Activated CD4-positive, CD25-positive, alpha-beta regulatory T cell (primary cell): ENCODE measurements around the gene ALOX15B.
"Not testable (repeated sequence)": the region's sequence is repeated elsewhere in the genome, so short reads cannot be mapped to it uniquely, and the experiment has no call there.

Source experiments
- DNase-seq, 4 experiments: peaks; one replicate each; lab custom pipeline; 2025; lab: John Stamatoyannopoulos, UW

Gene ALOX15B

GRCh38 chr17:8062807-8063483, 24.1 kb downstream of the ALOX15B start:
- no peak for DNase-seq

- DNase-seq: no peak
Measured at GRCh38 chr17:8063761-8064534, 25.1 kb downstream of the ALOX15B start.

DNA sequence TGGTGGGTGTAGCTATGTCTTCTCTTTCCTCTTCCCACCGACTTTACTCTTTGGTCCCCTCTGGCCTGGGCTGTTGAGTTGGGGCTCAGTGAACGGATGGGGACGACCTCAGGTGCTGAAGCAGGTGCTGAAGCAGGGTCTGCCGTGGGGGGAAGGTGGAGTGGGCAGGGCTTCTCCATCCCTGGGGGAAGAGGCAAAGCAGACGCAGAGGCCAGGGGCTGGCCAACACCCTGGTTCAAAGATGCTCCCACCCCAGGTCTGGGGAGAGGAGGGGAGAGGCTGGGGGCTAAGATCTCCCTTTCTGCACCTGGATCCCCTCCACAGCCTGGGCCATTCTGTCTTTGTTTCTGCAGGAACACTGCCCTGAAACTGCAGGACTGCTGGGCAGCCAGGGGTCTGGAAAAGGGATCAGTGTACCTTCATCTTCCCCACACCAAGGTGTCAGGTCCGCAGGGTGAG, 25.7 kb downstream of the ALOX15B start:
- no peak for DNase-seq

DNA sequence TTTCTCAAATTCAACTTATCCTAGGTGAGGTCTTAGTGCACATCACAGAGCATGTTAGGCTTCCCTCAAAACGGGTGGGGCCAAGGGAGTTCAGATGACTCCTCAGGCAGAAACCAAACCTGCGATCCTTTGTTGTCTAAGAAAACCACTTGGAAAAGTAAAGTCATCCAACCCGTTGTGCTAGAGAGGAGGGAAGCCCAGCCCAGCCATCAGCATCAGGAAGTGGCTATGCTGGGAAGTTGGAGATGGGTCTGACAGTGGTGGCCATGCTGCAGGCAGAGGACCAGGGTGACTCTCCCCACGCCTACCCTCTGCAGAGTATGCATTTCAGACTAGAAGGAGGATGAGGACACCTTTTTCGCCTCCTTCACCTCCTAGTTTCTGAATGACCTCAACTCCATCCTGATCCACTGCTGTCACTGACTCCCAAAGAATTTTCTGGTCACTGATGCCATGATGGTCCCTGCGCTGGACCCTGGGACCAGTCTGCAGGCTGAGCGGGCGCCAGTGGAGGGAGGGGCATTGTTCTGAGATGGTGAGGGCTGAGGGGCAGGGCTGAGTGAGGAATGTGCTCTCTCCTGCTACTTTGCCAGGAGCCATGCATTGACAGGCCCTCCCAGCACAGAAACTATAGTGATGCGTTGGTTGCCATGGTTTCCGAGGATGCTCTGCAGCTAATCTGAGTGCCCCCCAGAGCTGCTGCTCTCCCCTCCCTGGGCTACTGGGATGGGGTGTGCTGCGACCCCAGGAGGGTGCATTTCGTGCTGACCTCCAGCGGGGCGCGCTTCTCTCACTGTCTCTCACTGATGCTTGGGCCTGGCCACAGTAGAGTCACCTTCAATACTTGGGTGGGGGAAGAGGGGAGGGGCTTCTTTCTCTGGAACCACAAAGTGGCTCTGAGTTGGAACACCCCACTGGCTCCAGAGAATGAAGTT, 28.2 kb downstream of the ALOX15B start:
- DNase-seq: no peak

DNA sequence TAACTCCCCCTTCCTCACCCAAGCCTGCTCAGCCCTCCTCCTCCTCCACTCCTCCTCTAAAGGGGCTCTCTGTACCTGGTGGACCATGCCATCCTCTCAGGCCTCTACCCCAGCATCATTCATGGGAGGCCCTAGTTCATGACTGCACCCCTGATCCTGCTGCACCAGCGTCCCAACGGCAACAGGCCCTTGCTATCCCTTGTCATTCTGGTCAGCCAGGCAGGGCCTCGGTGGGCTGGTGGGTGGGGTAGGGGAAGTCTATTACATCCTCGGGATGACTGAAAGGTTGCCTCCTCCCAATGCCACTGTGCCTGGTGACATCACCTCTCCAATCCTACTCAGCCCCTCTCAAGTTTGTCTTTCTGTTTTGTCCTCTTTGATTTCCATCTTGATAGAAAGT, 28.9 kb downstream of the ALOX15B start:
- no peak for DNase-seq

GRCh38 chr17:8068736-8069586, 30.1 kb downstream of the ALOX15B start:
- DNase-seq: no peak

DNA sequence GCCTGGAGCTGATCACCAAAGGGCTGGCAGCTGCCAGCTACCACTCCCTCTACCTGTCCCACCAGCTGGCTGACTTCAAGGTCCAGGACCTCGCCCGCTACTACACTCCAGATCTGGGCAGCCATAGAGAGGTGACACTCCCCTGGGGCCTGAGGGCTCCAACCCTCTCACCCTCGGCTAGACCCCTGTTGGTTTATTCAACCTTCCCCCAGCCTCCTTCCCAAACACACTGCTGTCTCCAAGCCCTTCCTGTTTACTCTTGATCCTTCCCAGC, 30.7 kb downstream of the ALOX15B start:
- DNase-seq: no peak

DNA sequence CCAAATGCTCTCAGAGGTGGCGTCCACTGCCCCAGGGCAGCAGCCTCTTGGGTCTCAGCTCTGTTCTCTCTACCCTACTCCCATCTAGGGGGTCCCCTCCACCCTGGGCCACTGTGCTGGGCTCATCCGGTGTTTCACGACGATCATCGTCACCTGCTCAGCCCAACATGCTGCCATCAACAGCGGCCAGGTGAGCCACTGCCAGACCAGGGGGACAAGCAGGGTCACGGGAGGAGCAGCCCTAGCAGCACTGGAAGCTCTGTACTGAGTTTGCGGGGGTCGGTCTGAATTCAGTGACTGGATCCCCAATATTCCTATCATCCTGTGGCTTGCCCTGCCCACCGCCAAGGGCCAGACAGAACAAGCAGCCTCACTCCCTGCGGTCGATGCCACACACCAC, 32.6 kb downstream of the ALOX15B start:
- no peak for DNase-seq

DNA sequence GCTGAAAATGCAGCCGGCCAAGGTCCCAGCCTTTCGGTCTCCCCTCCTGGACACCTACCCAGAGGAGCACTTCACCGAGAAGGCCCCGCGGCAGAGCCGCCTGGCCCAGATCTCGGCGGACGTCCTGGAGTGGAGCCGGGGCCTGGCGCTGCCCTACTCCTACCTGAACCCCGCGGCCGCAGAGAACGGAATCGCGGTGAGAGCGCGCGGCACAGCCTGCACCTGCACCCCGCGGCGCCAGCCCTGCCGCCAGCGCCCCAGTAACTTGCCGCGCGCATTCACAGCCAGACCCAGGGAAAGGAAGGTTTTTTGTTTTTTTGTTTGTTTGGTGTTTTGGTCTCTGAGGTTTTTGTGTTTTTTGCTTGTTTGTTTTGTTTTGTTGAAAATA, 33.5 kb downstream of the ALOX15B start:
- DNase-seq: no peak

DNA sequence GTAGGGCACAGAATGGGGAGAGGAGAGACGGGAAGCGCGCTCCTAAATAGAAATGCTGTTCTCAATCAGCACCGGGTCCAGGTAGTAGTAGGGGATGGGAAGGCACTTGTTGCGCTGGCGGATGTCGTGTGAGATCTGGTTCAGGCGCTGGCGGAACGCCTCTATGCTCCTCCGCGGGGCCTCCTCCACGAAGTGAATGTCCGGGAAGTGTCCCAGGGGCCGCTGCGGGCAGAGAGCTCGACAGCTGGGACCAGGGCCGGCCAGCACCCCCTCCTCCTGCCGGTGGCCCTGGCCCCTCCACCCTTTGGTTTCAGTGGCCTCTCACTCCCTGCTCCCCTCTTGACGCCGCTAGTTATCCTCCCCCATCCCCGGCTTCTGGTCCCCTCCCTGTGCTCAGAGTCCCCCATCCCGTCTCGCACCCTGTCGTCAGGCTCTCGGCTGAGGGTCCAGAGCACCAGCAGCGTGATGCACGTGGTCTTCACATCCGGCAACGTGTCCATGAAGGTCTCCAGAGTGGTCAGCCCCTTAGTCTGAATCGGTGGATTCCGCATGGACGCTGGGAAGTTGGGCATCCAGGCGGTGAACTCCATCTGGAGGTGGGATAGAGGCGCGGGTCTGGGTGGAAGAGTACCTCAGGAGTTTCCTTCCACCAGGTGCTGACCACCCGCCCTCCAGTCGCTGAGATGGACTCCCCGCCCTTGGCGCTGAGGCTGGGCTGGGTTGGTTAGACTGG, 34.0 kb downstream of the ALOX15B start:
- peak in 2 of 4 experiments; percentile 7 to 13 for DNase-seq

GRCh38 chr17:8073627-8074484, 35.0 kb downstream of the ALOX15B start:
- DNase-seq: peak; percentile 68 to 83 (median 77)

GRCh38 chr17:8074554-8074953, 35.7 kb downstream of the ALOX15B start:
- DNase-seq: no peak

- no peak for DNase-seq
Measured at GRCh38 chr17:8075081-8075480, 36.2 kb downstream of the ALOX15B start.

GRCh38 chr17:8075574-8076342, 36.9 kb downstream of the ALOX15B start:
- DNase-seq: no peak

GRCh38 chr17:8076502-8077266, 37.8 kb downstream of the ALOX15B start:
- DNase-seq: no peak

DNA sequence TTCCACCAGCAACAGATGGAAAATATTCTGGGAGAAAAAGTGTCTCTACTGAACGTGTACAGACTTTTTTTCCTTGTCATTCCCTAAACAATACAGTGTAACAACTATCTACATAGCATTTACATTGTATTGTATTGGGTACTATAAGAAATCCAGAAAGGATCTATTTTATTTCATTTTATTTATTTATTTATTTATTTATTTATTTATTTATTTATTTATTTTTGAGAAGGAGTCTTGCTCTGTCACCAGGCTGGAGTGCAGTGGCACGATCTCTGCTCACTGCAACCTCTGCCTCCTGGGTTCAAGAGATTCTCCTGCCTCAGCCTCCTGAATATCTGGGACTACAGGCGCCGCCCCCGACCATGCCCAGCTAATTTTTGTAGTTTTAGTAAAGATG, 39.1 kb downstream of the ALOX15B start:
- not testable (repeated sequence) for DNase-seq

- peak; percentile 64 to 68 (median 66) for DNase-seq
Measured at GRCh38 chr17:8079291-8080207, 40.7 kb downstream of the ALOX15B start.
